ENCODE data around the gene SLC13A3.

Gene SLC13A3

DNA sequence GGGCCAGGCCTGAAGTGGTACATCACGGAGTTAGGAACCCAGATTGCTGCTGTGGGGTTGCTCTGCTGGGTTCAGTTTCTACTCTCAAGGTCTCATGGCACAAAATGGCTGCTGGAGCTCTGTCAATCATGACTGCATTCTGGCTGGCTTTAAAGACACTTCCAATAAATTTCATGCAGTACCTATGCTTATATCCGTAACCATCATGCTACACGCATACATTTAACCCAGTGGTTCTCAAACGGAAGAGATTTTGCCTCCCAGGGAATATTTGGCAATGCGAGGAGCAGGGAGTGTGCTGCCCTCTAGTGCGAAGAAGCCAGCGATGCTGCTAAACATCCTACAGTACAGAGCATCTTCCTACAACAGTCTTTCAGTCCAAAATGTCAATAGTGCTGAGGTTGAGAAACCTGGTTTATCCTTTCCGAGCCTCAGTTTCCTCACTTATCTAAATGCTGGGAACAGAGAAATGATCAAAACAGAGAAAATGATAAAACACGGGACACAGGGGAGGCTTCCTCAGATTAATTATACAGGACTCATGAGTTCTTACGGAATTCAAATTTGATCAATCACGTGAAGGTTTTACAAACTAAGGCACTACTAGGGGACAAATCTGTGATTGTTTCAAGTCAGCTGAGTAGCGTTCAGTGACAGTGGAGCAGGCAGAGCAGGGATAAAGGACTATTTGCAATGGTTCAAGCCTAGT, 48.5 kb upstream of the SLC13A3 start:
- TF ChIP-seq, protein P1, sequence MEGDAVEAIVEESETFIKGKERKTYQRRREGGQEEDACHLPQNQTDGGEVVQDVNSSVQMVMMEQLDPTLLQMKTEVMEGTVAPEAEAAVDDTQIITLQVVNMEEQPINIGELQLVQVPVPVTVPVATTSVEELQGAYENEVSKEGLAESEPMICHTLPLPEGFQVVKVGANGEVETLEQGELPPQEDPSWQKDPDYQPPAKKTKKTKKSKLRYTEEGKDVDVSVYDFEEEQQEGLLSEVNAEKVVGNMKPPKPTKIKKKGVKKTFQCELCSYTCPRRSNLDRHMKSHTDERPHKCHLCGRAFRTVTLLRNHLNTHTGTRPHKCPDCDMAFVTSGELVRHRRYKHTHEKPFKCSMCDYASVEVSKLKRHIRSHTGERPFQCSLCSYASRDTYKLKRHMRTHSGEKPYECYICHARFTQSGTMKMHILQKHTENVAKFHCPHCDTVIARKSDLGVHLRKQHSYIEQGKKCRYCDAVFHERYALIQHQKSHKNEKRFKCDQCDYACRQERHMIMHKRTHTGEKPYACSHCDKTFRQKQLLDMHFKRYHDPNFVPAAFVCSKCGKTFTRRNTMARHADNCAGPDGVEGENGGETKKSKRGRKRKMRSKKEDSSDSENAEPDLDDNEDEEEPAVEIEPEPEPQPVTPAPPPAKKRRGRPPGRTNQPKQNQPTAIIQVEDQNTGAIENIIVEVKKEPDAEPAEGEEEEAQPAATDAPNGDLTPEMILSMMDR (IDR thresholded peaks at IDR 0.05; ENCODE audit: low read depth, low read length, poor library complexity, severe bottlenecking), result peak; percentile 82
- no peak for TF ChIP-seq EZH2phosphoT487 (IDR thresholded peaks at IDR 0.05; ENCODE audit: borderline replicate concordance, low read length)
- Histone ChIP-seq H4K20me1 (ENCODE audit: control insufficient read depth, insufficient read depth, low read depth, low read length) (no peaks in the 10 kb centered on the region), H3K9me2 (replicated peaks; ENCODE audit: control insufficient read depth, low read length) (no peaks in the 10 kb centered on the region), H3K9me3 (ENCODE audit: control insufficient read depth, insufficient read depth, low read length) (no peaks in the 10 kb centered on the region), H3F3A (ENCODE audit: control insufficient read depth, insufficient read depth) (no peaks in the 10 kb centered on the region), H3K4me3 (ENCODE audit: low read length) (no peak overlapping the region), H3K4me2 (ENCODE audit: low read length) (no peak overlapping the region), H3K36me3 (ENCODE audit: control insufficient read depth, low read length) (no peaks in the 10 kb centered on the region), H3K27me3 (ENCODE audit: control insufficient read depth, low read length) (no peaks in the 10 kb centered on the region), H3K27ac (ENCODE audit: low read depth, low read length) (no peak overlapping the region), H3K4me1 (ENCODE audit: control insufficient read depth, low read length) (peaks cover 7% of the 10 kb centered on the region), H3K79me2 (ENCODE audit: control insufficient read depth, low read length) (no peaks in the 10 kb centered on the region)

DNA sequence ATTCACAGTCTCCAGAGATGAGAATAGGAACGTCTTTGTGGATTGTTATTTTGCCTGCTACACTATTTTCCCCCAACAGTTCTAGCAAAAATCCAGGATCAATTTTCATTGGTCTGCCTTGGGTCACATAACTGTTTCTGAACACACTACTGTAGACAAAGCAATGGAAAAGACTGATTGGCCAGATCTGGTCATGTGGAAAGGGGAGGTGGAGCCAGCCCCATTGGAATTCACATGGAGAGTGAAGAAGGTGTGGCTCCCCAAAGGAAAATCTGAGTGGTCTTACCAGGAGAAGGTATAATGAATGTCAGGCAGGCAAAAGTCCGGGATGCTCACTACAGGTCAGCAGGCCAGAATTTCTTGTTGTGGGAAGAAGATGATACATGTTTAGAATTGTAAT, 47.5 kb upstream of the SLC13A3 start:
- no peaks in the 10 kb centered on the region for H4K20me1 ChIP-seq (ENCODE audit: control insufficient read depth, insufficient read depth, low read depth, low read length)
- H3K9me3 ChIP-seq (ENCODE audit: control insufficient read depth, insufficient read depth, low read length), result no peaks in the 10 kb centered on the region
- peaks cover 16% of the 10 kb centered on the region for H3K4me1 ChIP-seq (ENCODE audit: control insufficient read depth, low read length)
- H3K79me2 ChIP-seq (ENCODE audit: control insufficient read depth, low read length), result no peaks in the 10 kb centered on the region
- H3K4me3 ChIP-seq (ENCODE audit: low read length), result no peak overlapping the region
- H3K4me2 ChIP-seq (ENCODE audit: low read length), result no peak overlapping the region
- no peak overlapping the region for H3K27ac ChIP-seq (ENCODE audit: low read depth, low read length)
- H3K9me2 ChIP-seq (replicated peaks; ENCODE audit: control insufficient read depth, low read length), result no peaks in the 10 kb centered on the region
- TF ChIP-seq, protein P1 (IDR thresholded peaks at IDR 0.05; ENCODE audit: low read depth, low read length, poor library complexity, severe bottlenecking), result no peak
- no peak for TF ChIP-seq EZH2phosphoT487 (IDR thresholded peaks at IDR 0.05; ENCODE audit: borderline replicate concordance, low read length)
- no peaks in the 10 kb centered on the region for H3F3A ChIP-seq (ENCODE audit: control insufficient read depth, insufficient read depth)
- H3K36me3 ChIP-seq (ENCODE audit: control insufficient read depth, low read length), result no peaks in the 10 kb centered on the region
- H3K27me3 ChIP-seq (ENCODE audit: control insufficient read depth, low read length), result no peaks in the 10 kb centered on the region

DNA sequence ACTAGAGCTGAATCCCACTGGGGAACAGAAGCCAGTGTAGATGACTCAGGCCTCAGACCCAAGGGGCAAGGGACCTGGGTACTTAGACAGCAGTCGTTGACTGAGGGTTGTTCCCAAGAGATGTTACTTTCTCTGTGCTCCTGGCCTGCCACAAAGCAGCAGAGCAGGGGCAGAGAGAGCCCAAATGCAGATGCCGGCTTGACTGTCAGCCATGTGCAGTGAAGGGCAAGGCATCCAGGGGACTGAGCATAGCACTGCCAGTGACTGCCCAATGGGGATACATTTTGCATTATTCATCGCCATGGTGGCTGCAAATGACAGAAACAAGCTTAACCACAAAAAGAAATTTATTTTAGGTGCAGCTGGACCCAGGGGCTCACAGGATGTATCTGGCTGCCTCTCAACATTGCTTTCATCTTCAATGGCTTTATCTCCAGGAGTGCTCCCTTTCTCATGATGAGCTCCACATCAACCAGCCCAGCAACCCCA, 45.6 kb upstream of the SLC13A3 start:
- no peaks in the 10 kb centered on the region for H4K20me1 ChIP-seq (ENCODE audit: control insufficient read depth, insufficient read depth, low read depth, low read length)
- peaks cover 16% of the 10 kb centered on the region for H3K4me1 ChIP-seq (ENCODE audit: control insufficient read depth, low read length)
- H3F3A ChIP-seq (ENCODE audit: control insufficient read depth, insufficient read depth), result no peaks in the 10 kb centered on the region
- TF ChIP-seq, protein P1 (IDR thresholded peaks at IDR 0.05; ENCODE audit: low read depth, low read length, poor library complexity, severe bottlenecking), result no peak
- TF ChIP-seq EZH2phosphoT487 (IDR thresholded peaks at IDR 0.05; ENCODE audit: borderline replicate concordance, low read length), result no peak
- no peaks in the 10 kb centered on the region for H3K9me2 ChIP-seq (replicated peaks; ENCODE audit: control insufficient read depth, low read length)
- no peak overlapping the region for H3K4me2 ChIP-seq (ENCODE audit: low read length)
- no peak overlapping the region for H3K4me3 ChIP-seq (ENCODE audit: low read length)
- H3K36me3 ChIP-seq (ENCODE audit: control insufficient read depth, low read length), result no peaks in the 10 kb centered on the region
- H3K9me3 ChIP-seq (ENCODE audit: control insufficient read depth, insufficient read depth, low read length), result no peaks in the 10 kb centered on the region
- no peaks in the 10 kb centered on the region for H3K79me2 ChIP-seq (ENCODE audit: control insufficient read depth, low read length)
- H3K27ac ChIP-seq (ENCODE audit: low read depth, low read length), result no peak overlapping the region
- no peaks in the 10 kb centered on the region for H3K27me3 ChIP-seq (ENCODE audit: control insufficient read depth, low read length)

All from DOHH2 (cell line).